ENCODE measurements around the gene EPGN.

Gene EPGN

GRCh38 chr4:74329307-74329706, 21.0 kb downstream of the EPGN start:
- Histone ChIP-seq H3K4me1 (ENCODE audit: control insufficient read depth, insufficient read depth, low read length) (no peaks in the 10 kb centered on the region), H3K4me3 (ENCODE audit: low read depth, low read length) (no peak overlapping the region), H3K36me3 (ENCODE audit: control insufficient read depth in 2 of 2, insufficient read depth in 1 of 2, low read length in 2 of 2) (no peaks in the 10 kb centered on the region), H3K27ac (ENCODE audit: extremely low read depth, low read depth, low read length) (no peak overlapping the region), H3K9me3 (ENCODE audit: control insufficient read depth, insufficient read depth, low read depth, low read length) (no peaks in the 10 kb centered on the region)
- ChIA-PET POLR2A (no interaction called here), CTCF (no interaction called here)
- TF ChIP-seq ZNF621 (tag by site-specific recombination; IDR thresholded peaks at IDR 0.05) (no peak), KLF8 (tag by site-specific recombination; IDR thresholded peaks at IDR 0.05) (no peak), ZFHX2 (tag by site-specific recombination; conservative IDR thresholded peaks at IDR 0.05) (no peak), ZNF830 (tag by site-specific recombination; IDR thresholded peaks at IDR 0.05; ENCODE audit: low read depth) (no peak), ZFP69B (tag by site-specific recombination; IDR thresholded peaks at IDR 0.05) (no peak), ZNF792 (tag by site-specific recombination; IDR thresholded peaks at IDR 0.05) (no peak), MEIS1 (CRISPR knock-in tag; IDR thresholded peaks at IDR 0.05; ENCODE audit: borderline replicate concordance) (no peak), ZNF76 (tag by site-specific recombination; IDR thresholded peaks at IDR 0.05; ENCODE audit: borderline replicate concordance, low read depth) (no peak), ZNF211 (tag by site-specific recombination; IDR thresholded peaks at IDR 0.05; ENCODE audit: low read depth) (no peak), ZNF626 (tag by site-specific recombination; IDR thresholded peaks at IDR 0.05) (no peak), PRDM2 (tag by site-specific recombination; IDR thresholded peaks at IDR 0.05; ENCODE audit: borderline replicate concordance) (no peak), ZNF423 (tag by site-specific recombination; IDR thresholded peaks at IDR 0.05) (no peak), ZNF324 (tag by site-specific recombination; IDR thresholded peaks at IDR 0.05) (no peak), PRDM1 (tag by site-specific recombination; IDR thresholded peaks at IDR 0.05) (no peak), ZNF596 (tag by site-specific recombination; IDR thresholded peaks at IDR 0.05) (no peak), KLF10 (tag by site-specific recombination; IDR thresholded peaks at IDR 0.05) (no peak), ZNF394 (tag by site-specific recombination; IDR thresholded peaks at IDR 0.05; ENCODE audit: borderline replicate concordance) (no peak)
- TF ChIP-seq, protein P1, sequence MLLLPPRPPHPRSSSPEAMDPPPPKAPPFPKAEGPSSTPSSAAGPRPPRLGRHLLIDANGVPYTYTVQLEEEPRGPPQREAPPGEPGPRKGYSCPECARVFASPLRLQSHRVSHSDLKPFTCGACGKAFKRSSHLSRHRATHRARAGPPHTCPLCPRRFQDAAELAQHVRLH (tag by site-specific recombination; IDR thresholded peaks at IDR 0.05): no peak
- TF ChIP-seq, protein P2, sequence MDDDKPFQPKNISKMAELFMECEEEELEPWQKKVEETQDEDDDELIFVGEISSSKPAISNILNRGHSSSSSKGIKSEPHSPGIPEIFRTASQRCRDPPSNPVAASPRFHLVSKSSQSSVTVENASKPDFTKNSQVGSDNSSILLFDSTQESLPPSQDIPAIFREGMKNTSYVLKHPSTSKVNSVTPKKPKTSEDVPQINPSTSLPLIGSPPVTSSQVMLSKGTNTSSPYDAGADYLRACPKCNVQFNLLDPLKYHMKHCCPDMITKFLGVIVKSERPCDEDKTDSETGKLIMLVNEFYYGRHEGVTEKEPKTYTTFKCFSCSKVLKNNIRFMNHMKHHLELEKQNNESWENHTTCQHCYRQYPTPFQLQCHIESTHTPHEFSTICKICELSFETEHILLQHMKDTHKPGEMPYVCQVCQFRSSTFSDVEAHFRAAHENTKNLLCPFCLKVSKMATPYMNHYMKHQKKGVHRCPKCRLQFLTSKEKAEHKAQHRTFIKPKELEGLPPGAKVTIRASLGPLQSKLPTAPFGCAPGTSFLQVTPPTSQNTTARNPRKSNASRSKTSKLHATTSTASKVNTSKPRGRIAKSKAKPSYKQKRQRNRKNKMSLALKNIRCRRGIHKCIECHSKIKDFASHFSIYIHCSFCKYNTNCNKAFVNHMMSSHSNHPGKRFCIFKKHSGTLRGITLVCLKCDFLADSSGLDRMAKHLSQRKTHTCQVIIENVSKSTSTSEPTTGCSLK (tag by site-specific recombination; IDR thresholded peaks at IDR 0.05): no peak

Measured in HEK293 (cell line).